Uterus (tissue), 2 donors: ENCODE results near the gene TMPRSS9.
"Not testable (repeated sequence)": the region's sequence is repeated elsewhere in the genome, so short reads cannot be mapped to it uniquely, and the experiment has no call there.

Experiments used
- CTCF ChIP-seq, 4 experiments: fragments of 200-600 bp in 2 of 4; fragments of 450-650 bp in 2 of 4; sonication (generic) in 2 of 4; IDR thresholded peaks; one replicate each; pipeline ENCODE4 v1.5.1; 2016 to 2019; ENCODE audit warnings: antibody characterized with exemption in 4 of 4, mild to moderate bottlenecking in 2 of 4, moderate library complexity in 1 of 4
- POLR2A ChIP-seq, 2 donors: fragments of 450-650 bp; IDR thresholded peaks; one replicate each; pipeline ENCODE4 v1.6.1; 2016; ENCODE audit warnings: antibody characterized with exemption in 2 of 2, mild to moderate bottlenecking in 1 of 2, moderate library complexity in 1 of 2

DNA sequence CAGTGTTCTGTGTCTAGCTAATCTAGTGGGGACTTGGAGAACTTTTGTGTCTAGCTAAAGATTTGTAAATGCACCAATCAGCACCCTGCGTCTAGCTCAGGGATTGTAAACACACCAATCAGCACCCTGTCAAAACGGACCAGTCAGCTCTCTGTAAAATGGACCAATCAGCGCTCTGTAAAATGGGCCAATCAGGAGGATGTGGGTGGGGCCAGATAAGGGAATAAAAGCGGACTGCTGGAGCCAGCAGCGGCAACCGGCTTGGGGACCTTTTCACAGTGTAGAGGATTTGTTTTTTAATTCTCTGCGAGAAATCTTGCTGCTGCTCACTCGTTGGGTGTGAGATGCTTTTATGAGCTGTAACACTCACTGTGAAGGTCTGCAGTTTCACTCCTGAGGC, 32.8 kb downstream of the TMPRSS9 start:
- not testable (repeated sequence) for TF ChIP-seq CTCF, POLR2A (IDR thresholded peaks at IDR 0.05)
